GM19025 (cell line): Measurements from ENCODE around the gene FAM72D.
"Not testable (repeated sequence)": the region's sequence is repeated elsewhere in the genome, so short reads cannot be mapped to it uniquely, and the experiment has no call there.

ENCODE experiments used
- ATAC-seq: cut with Tn5 transposase; IDR thresholded peaks from one replicate; pipeline ENCODE4 v1.9.1; 2021; ENCODE audit warnings: mild to moderate bottlenecking, low read depth, moderate library complexity; ENCODE audit not compliant: unreplicated experiment

FAM72D gene

GRCh38 chr1:145095284-145096057 is at the start of gene FAM72D, which contains the start of gene SRGAP2B:
Gene FAM72D (plus strand): TSS chr1:145095974. CDS start chr1:145096848, 874 bp downstream.
Gene SRGAP2B (minus strand): TSS chr1:145095328. CDS start chr1:145092901, 2,427 bp downstream.
- peak; percentile 81 for ATAC-seq

GRCh38 chr1:145047553-145047952 is 48.2 kb upstream of the FAM72D start:
- not testable (repeated sequence) for ATAC-seq

GRCh38 chr1:145048181-145048856 is 47.5 kb upstream of the FAM72D start:
- ATAC-seq, result not testable (repeated sequence)

GRCh38 chr1:145052019-145052776 is 43.6 kb upstream of the FAM72D start:
- ATAC-seq, result not testable (repeated sequence)

GRCh38 chr1:145053428-145053827 is 42.3 kb upstream of the FAM72D start:
- not testable (repeated sequence) for ATAC-seq

GRCh38 chr1:145055217-145055760 is 40.5 kb upstream of the FAM72D start:
- ATAC-seq, result peak; percentile 99

GRCh38 chr1:145058184-145058583 is 37.6 kb upstream of the FAM72D start:
- not testable (repeated sequence) for ATAC-seq

GRCh38 chr1:145063285-145063684 is 32.5 kb upstream of the FAM72D start:
- not testable (repeated sequence) for ATAC-seq

- not testable (repeated sequence) for ATAC-seq
These were observed 31.7 kb upstream of the FAM72D start for GRCh38 chr1:145063941-145064648.

- not testable (repeated sequence) for ATAC-seq
These were observed 30.5 kb upstream of the FAM72D start for GRCh38 chr1:145065194-145065826.

GRCh38 chr1:145066486-145066885 is 29.3 kb upstream of the FAM72D start:
- ATAC-seq, result not testable (repeated sequence)

GRCh38 chr1:145071569-145071968 is 24.2 kb upstream of the FAM72D start:
- ATAC-seq, result not testable (repeated sequence)

GRCh38 chr1:145074021-145074559 is 21.7 kb upstream of the FAM72D start:
- ATAC-seq, result not testable (repeated sequence)

GRCh38 chr1:145076877-145077276 is 18.9 kb upstream of the FAM72D start:
- not testable (repeated sequence) for ATAC-seq

- not testable (repeated sequence) for ATAC-seq
These were observed 17.6 kb upstream of the FAM72D start for GRCh38 chr1:145077872-145078786.

- not testable (repeated sequence) for ATAC-seq
These were observed 16.9 kb upstream of the FAM72D start for GRCh38 chr1:145078787-145079370.

GRCh38 chr1:145079737-145080136 is 16.0 kb upstream of the FAM72D start:
- not testable (repeated sequence) for ATAC-seq

- ATAC-seq, result not testable (repeated sequence)
These were observed 15.6 kb upstream of the FAM72D start for GRCh38 chr1:145080193-145080592.
